NCI-H2227 (cell line): Measurements from ENCODE around the gene OR4Q3.
"Not testable (repeated sequence)": the region's sequence is repeated elsewhere in the genome, so short reads cannot be mapped to it uniquely, and the experiment has no call there.

Experiments
- DNase-seq: peaks from one replicate; lab custom pipeline; 2025; ENCODE audit not compliant: unreplicated experiment; lab: John Stamatoyannopoulos, UW

Gene OR4Q3

DNA sequence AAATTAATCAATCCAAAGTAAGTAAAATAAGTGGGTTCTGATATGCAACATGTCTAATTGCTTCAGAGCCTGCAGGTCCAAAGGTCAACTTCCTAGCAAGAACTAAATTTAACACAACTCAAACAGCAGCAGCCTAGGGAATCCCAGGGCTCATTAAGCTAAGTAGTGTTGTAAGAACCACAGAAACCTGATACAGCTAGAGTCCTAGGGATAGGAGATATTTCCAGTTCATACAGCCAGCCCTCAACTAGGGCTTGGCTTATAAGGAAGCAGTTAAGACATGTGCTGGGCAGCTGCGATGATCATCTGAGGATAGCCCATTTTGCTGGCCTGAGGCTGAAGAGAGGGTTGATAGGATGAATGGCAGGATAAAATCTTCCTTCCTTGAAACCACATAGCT is at the start of gene OR4Q3:
Gene OR4Q3, plus strand, starts transcription at position 316 of the 400 bp plus-strand sequence.
- no peak for DNase-seq

DNA sequence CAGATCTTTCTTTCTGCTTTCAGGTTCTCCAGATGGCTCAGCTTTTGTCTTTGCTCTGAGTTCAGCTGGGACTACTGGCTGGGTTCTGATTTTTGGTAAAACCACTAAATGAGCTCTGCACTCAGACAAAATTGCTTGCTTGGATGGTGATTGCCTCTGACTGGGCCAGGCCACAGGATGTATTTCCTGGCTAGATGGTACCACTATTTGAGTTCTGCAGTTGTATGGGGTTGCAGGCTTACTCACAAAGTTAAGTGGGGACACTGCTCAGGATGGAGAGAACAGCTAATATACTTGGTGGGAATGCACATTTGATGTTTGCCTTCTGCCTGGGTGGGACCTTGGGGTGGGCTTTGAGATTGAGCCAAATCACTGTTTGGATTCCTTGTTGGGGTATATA is 14.0 kb upstream of the OR4Q3 start:
- DNase-seq = no peak

DNA sequence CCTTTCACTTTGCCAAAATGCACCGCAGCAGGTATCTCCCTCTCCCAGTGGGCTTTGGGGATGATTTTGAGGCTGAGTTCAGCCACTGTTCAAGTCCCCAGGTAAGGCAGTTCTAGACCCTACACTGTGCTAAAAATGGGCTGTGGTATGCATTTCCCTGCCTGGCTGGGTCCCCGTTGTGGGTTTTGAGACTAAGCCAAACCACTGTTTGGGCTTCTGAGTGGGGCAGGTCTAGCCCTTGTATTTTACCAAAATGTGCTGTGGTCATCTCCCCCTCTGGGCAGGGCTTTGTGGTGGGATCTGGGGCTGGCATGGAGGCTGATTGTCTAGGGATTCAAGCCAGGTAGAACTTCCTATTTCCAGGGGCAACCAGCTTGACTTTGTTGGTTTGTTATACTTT is 13.6 kb upstream of the OR4Q3 start:
- no peak for DNase-seq

DNA sequence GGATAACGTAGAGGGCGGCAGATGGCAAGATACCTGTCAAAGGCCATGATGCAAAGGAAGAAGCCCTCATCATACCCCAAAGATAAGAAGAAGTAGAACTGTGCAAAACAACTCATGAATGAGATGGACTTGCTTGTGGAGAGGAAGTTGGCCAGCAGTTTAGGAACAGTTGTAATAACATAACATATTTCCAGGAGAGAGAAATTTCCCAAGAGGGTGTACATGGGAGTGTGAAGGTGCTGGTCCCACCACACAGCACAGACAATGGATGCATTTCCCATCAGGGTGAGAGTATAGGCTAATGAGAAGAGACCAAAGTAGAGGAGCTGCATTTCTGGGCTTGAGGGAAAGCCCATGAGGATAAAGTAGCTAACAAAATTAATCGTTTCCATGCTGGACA is 9.5 kb upstream of the OR4Q3 start:
- DNase-seq = not testable (repeated sequence)

DNA sequence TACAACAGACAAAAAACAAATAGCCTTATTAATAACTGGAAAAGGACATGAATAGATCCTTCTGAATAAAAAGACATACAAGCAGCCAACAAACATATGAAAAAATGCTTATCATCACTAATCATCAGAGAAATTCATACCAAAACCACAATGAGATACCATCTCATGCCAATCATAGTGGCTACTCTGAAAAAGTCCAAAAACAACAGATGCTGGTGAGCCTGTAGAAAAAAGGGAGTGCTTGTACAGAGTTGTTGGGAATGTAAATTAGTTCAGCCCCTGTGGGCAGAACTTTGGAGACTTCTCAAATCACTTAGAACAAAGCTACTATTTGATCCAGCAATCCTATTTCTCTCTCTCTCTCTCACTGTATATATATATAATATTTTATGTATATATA is 8.9 kb downstream of the OR4Q3 start:
- DNase-seq = not testable (repeated sequence)

DNA sequence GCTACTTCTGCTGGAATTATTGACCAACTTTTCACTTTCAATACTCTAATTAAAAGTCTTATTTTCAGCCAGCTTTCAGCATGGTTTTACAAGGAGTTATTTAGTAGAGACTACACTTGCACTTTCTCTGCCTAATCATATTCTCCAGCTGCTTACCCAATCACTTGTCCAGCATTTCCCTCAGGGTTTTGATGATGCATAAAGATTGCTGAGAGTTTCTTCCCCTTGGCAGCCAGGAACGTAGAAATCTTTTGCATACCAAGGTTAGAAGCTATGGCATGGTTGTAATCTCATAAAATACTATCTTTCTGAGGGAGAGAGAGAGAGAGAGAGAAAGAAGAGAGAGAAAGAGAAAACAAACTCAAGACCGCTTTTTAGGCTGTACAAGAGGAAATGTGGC is 10.8 kb downstream of the OR4Q3 start:
- no peak for DNase-seq

DNA sequence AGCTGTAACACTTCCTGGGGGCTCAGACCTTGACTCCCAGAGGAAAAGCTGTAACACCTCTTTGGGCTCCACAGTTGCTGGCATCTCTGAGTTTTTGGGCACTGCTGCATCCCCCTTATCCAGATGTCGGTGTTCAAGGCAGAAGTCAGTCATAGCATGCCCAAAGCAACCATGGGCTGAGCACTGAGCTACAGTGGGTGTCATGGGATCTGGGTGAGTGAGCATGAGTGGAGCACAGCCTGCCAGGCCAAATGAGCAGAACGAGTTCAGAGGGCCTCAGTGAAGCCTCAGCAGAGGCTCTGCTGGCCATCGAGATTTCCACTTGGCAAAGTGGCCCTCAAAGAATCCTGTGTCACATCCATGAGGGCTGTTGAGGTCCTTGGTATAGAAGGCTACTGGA is 28.1 kb downstream of the OR4Q3 start:
- not testable (repeated sequence) for DNase-seq

DNA sequence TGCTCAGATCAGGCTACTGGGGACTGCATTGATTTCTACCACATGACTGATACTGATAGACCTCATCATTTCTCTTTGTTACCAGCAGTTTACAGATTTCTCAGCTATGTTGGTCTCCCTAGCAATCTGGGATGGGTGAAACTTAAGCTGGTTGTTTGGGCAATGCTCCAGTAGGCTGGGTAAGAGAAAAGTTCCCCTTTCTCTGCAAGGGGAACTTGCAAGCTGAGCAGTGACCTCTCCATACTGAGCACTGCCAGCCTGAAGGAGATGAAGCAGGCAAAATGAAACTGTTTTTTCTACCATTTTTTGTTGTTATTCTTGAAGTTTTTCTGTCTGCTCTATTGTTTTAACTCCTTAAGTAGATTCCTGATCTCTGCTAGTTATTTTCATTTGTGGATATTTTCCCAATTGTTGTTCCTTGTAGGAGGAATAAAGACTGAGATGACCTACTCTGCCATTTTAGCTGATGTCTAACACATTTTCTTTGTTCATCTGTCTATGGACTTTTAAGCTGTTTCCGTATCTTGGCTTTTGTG is 28.6 kb downstream of the OR4Q3 start:
- DNase-seq = no peak

DNA sequence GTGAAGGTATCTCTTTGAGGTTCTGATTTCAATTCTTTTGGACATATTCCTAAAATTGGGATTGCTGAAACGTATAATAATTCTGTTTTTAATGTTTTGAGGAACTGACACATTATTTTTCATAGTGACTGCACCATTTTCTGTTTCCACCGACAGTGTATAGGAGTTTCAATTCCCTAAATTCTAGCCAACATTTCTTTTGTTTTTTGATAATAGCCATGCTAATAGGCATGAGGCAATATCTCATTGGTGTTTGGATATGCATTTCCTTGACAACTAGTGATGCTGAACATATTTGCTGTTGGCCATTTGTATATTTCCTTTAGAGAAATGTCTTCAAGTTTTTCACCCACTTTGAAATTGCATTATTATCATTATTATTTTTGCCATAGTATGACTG is 29.1 kb downstream of the OR4Q3 start:
- not testable (repeated sequence) for DNase-seq

DNA sequence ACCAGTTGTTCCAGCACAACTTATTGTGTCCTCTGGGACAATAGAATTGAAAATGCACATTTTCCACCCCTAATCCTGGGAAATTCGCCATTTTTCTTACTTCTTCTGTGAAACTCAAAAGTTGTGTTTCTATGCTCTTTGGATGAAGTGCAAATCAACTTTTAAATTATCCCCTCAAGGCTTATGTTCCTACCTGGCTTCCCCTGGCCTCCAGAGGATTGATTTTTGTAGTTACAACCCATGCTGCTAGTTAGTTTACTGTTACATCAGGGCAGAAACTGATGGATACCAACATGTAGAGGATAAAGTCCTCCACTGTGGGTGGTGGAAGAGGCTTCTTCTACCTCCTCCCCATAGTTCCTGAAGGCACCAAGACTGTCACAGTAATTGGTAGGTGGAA is 29.8 kb downstream of the OR4Q3 start, which contains the start of gene OR4M1:
Gene OR4M1, plus strand, starts transcription at position 301 of the 400 bp plus-strand sequence. CDS start 6,819 bp downstream, outside the sequence.
- not testable (repeated sequence) for DNase-seq

DNA sequence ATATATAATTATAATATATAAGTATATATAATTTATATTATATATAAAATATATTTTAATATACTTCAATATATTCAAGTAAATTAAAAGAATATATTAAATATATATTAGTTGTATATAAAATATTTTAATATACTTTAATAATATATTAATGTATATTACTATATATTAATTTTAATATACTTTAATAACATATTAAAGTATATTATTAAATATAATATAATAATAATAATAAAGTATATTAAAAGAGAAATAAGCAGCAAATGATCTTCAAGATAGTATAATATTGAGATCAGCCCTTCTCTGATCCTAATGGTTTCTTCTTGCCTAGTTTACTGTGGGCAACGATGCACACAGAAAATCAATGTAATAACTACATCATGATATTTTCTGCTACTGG is 32.2 kb downstream of the OR4Q3 start:
- DNase-seq = no peak

DNA sequence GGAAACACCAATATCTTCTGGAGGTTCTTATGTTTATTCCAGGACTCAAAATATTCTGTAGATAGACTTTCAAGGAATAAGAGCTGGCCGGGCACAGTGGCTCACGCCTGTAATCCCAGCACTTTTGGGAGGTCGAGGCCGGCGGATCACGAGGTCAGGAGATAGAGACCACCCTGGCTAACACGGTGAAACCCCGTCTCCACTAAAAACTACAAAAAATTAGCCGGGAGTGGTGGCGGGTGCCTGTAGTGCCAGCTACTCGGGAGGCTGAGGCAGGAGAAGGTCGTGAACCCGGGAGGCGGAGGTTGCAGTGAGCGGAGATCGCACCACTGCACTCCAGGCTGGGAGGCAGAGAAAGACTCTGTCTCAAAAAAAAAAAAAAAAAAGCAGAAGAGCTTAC is 42.5 kb downstream of the OR4Q3 start:
- not testable (repeated sequence) for DNase-seq

DNA sequence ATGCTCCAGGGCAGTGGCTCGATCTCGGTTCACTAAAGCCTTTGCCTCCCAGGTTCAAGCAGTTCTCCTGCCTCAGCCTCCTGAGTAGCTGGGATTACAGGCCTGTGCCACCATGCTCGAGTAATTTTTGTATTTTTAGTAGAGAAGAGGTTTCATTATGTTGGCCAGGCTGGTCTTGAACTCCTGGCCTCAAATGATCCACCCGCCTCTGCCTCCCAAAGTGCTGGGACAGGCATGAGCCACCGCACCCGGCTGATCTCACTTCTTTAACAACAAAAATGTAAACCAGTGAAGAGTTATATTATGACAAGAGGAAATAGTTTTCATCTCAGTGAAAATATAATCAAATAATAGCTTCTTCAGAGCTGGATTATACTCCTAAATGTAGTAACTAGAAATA is 43.9 kb downstream of the OR4Q3 start:
- DNase-seq = not testable (repeated sequence)

DNA sequence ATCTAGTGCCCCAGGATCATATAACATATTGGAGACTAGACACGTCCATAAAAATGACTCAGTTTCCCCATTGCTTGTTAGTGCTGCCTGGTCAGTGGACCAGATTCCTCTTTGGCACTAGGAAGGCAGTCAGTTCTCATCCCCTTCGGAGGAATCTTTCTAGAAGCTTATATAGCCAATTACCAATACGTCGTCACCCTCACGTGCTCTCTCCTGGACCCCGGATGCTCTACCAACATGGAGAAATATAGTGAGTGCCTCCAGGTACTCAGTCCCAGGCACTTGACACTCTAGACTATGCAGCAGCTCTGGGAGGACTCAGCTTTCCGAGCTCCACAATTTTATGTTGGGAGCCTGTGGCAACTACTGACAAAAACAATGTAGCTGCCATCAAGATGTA is 44.8 kb downstream of the OR4Q3 start:
- DNase-seq = not testable (repeated sequence)

DNA sequence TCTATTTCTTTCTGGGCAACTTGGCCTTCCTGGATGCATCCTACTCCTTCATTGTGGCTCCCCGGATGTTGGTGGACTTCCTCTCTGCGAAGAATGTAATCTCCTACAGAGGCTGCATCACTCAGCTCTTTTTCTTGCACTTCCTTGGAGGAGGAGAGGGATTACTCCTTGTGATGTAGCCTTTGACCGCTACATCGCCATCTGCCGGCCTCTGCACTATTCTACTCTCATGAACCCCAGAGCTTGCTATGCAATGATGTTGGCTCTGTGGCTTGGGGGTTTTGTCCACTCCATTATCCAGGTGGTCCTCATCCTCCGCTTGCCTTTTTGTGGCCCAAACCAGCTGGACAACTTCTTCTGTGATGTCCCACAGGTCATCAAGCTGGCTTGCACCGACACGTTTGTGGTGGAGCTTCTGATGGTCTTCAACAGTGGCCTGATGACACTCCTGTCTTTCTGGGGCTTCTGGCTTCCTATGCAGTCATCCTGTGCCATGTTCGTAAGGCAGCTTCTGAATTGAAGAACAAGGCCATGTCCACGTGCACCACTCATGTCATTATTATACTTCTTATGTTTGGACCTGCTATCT is 53.2 kb downstream of the OR4Q3 start:
- DNase-seq = not testable (repeated sequence)
